K562 (cell line): ENCODE data around the gene UBE2N. TPM values are rescaled to one million over a fixed set of nuclear protein-coding genes. Genes with fewer than 3 reads are reported as not detected.

Experiments used
- ATF7 ChIP-seq: fragments of 450-650 bp; IDR thresholded peaks from 2 replicates; pipeline ENCODE4 v1.7.1; 2014; ENCODE audit warnings: mild to moderate bottlenecking, moderate library complexity
- CEBPG ChIP-seq, 3 experiments: fragments of 200-800 bp in 1 of 3; sonication (Bioruptor generic) in 1 of 3; sonication (generic) in 1 of 3; formaldehyde crosslinking in 1 of 3; IDR thresholded peaks in 2 of 3; conservative IDR thresholded peaks in 1 of 3; 2 replicates each; pipeline versions ENCODE4 v1.6.1 to v1.8.0; 2016 to 2022; ENCODE audit warnings: missing compliant biosample characterization in 2 of 3, missing genetic modification characterization in 2 of 3, mild to moderate bottlenecking in 1 of 3, missing genetic modification reagents in 1 of 3
- CGGBP1 ChIP-seq: fragments of 250-450 bp; sonication (Bioruptor Pico); IDR thresholded peaks from 2 replicates; pipeline ENCODE4 v1.9.0; 2021; ENCODE audit warnings: mild to moderate bottlenecking
- CHD1 ChIP-seq: fragments of 200-600 bp; sonication (generic); IDR thresholded peaks from one replicate; pipeline ENCODE4 v1.6.1; 2012; ENCODE audit warnings: mild to moderate bottlenecking, moderate library complexity, low read length, inconsistent platforms
- CREM ChIP-seq: IDR thresholded peaks from 2 replicates; pipeline ENCODE4 v1.6.1; 2014; ENCODE audit warnings: antibody characterized with exemption, low read depth
- CXXC5 ChIP-seq: fragments of 250-450 bp; sonication (Bioruptor Pico); IDR thresholded peaks from 2 replicates; pipeline ENCODE4 v1.8.0; 2022; ENCODE audit warnings: inconsistent platforms, mild to moderate bottlenecking, moderate library complexity
- ETV1 ChIP-seq: fragments of 450-650 bp; conservative IDR thresholded peaks from 2 replicates; pipeline ENCODE4 v1.6.1; 2016; ENCODE audit warnings: missing genetic modification characterization, control low read depth, low read depth, missing compliant biosample characterization
- GTF2E2 ChIP-seq: fragments of 200-800 bp; sonication (Bioruptor generic); IDR thresholded peaks from 2 replicates; pipeline ENCODE4 v1.6.1; 2016; ENCODE audit warnings: missing genetic modification characterization, missing compliant biosample characterization
- MIER1 ChIP-seq: fragments of 450-650 bp; IDR thresholded peaks from 2 replicates; pipeline ENCODE4 v1.6.1; 2016; ENCODE audit warnings: antibody characterized with exemption, mild to moderate bottlenecking, low read depth
- NFIC ChIP-seq: fragments of 450-650 bp; IDR thresholded peaks from 2 replicates; pipeline ENCODE4 v1.6.1; 2017; ENCODE audit warnings: mild to moderate bottlenecking, inconsistent platforms
- NONO ChIP-seq, 2 experiments: fragments of 200-400 bp in 1 of 2; fragments of 450-650 bp in 1 of 2; formaldehyde crosslinking in 1 of 2; IDR thresholded peaks; 2 replicates each; pipeline ENCODE4 v1.6.1; 2017; ENCODE audit warnings: low read depth in 2 of 2, mild to moderate bottlenecking in 2 of 2, moderate library complexity in 2 of 2, low read length in 1 of 2
- NR2F6 ChIP-seq: fragments of 450-650 bp; formaldehyde crosslinking; IDR thresholded peaks from 2 replicates; pipeline ENCODE4 v1.4.0; 2020; ENCODE audit warnings: mild to moderate bottlenecking
- NRF1 ChIP-seq, 2 experiments: fragments of 450-650 bp; IDR thresholded peaks in 1 of 2; conservative IDR thresholded peaks in 1 of 2; 2 replicates each; pipeline ENCODE4 v1.6.1; 2014; ENCODE audit warnings: mild to moderate bottlenecking in 2 of 2
- PHF8 ChIP-seq: fragments of 200-600 bp; sonication (generic); IDR thresholded peaks from 2 replicates; pipeline ENCODE4 v1.6.1; 2012; ENCODE audit warnings: mixed run types, mild to moderate bottlenecking, inconsistent platforms, low read length, moderate library complexity, borderline replicate concordance
- POLR2AphosphoS5 ChIP-seq: IDR thresholded peaks from 2 replicates; pipeline ENCODE4 v1.6.1; 2011; ENCODE audit warnings: mild to moderate bottlenecking, low read depth, low read length, moderate library complexity; ENCODE audit not compliant: control insufficient read depth, insufficient read depth
- PTTG1 ChIP-seq: fragments of 450-650 bp; IDR thresholded peaks from 2 replicates; pipeline ENCODE4 v1.6.1; 2016; ENCODE audit warnings: low read depth, mild to moderate bottlenecking, missing genetic modification characterization, missing compliant biosample characterization
- RBM25 ChIP-seq: fragments of 200-400 bp; formaldehyde crosslinking; IDR thresholded peaks from 2 replicates; pipeline ENCODE4 v1.6.1; 2018; ENCODE audit warnings: low read length, low read depth, moderate library complexity; ENCODE audit not compliant: severe bottlenecking
- SMAD1 ChIP-seq: fragments of 150-350 bp; IDR thresholded peaks from 2 replicates; pipeline ENCODE4 v1.6.1; 2014; ENCODE audit warnings: low read length, low read depth; ENCODE audit not compliant: partially characterized antibody
- SMAD3 ChIP-seq: fragments of 450-650 bp; formaldehyde crosslinking; conservative IDR thresholded peaks from 2 replicates; pipeline ENCODE4 v1.4.0; 2020; ENCODE audit warnings: mild to moderate bottlenecking
- SMARCA5 ChIP-seq: fragments of 450-650 bp; IDR thresholded peaks from 2 replicates; pipeline ENCODE4 v1.6.1; 2016
- SMARCC2 ChIP-seq: fragments of 450-650 bp; IDR thresholded peaks from 2 replicates; pipeline ENCODE4 v1.6.1; 2017; ENCODE audit warnings: antibody characterized with exemption, moderate library complexity, mild to moderate bottlenecking, low read depth
- TAF1 ChIP-seq: IDR thresholded peaks from 2 replicates; pipeline ENCODE4 v1.6.1; 2011; ENCODE audit warnings: mild to moderate bottlenecking, low read length, moderate library complexity; ENCODE audit not compliant: insufficient read depth, control insufficient read depth, severe bottlenecking; ENCODE audit errors: extremely low read depth
- TEAD4 ChIP-seq, 2 experiments: sonication (generic) in 1 of 2; formaldehyde crosslinking in 1 of 2; IDR thresholded peaks; 2 replicates each; pipeline versions ENCODE4 v1.6.1 to v1.8.0; 2012 to 2022; ENCODE audit warnings: borderline replicate concordance in 1 of 2, inconsistent platforms in 1 of 2, low read length in 1 of 2, mild to moderate bottlenecking in 1 of 2, missing genetic modification reagents in 1 of 2
- TOE1 ChIP-seq, 2 experiments: fragments of 450-650 bp in 1 of 2; sonication (generic) in 1 of 2; formaldehyde crosslinking in 1 of 2; IDR thresholded peaks; 2 replicates each; pipeline versions ENCODE4 v1.7.1 to v1.8.0; 2016 to 2022; ENCODE audit warnings: borderline replicate concordance in 2 of 2, mild to moderate bottlenecking in 2 of 2, antibody characterized with exemption in 1 of 2, inconsistent platforms in 1 of 2, low read depth in 1 of 2, missing genetic modification reagents in 1 of 2, moderate library complexity in 1 of 2
- ZC3H11A ChIP-seq: IDR thresholded peaks from 2 replicates; pipeline ENCODE4 v1.6.1; 2012; ENCODE audit warnings: low read depth, low read length, improper control_type of control experiment
- ZFX ChIP-seq: sonication (generic); formaldehyde crosslinking; IDR thresholded peaks from 2 replicates; pipeline ENCODE4 v1.8.0; 2022; ENCODE audit warnings: mild to moderate bottlenecking, missing genetic modification reagents, moderate library complexity
- ZSCAN29 ChIP-seq: fragments of 450-650 bp; IDR thresholded peaks from 2 replicates; pipeline ENCODE4 v1.6.1; 2017
- polyA plus RNA-seq, 8 experiments: library from polyadenylated mRNA; depleted of rRNA in 4 of 8; stranded (reverse) in 5 of 8; unstranded in 3 of 8; fragments of >200 nt; fragmentation: Nextera tagmentation in 2 of 8; fragmentation: Illumina TruSeq in 1 of 8; extraction: Ambion mirVana in 2 of 8; extraction: Trizol in 1 of 8; gene quantifications; 2 replicates each; pipeline versions ENCODE4 v1.2.1 to v1.2.3, GENCODE V29; 2011 to 2014; ENCODE audit warnings: inconsistent platforms in 1 of 8, missing spikeins in 1 of 8
- total RNA-seq, 7 experiments: library from RNA; depleted of rRNA in 6 of 7; stranded (reverse); fragments of >200 nt in 6 of 7; fragmentation: Illumina TruSeq in 2 of 7; extraction: Trizol in 2 of 7; gene quantifications; 2 replicates each; pipeline versions ENCODE4 v1.2.1 to v1.2.3, GENCODE V29; 2011 to 2021; ENCODE audit warnings: low replicate concordance in 1 of 7

UBE2N gene
- total and polyA plus RNA-seq, 9 of the 15 experiments (the other 6 are each of a cell fraction or from before 2014, with no cell fraction given): 189 to 826 (median 260) TPM

GRCh38 chr12:93377252-93378195 lies 64.2 kb downstream of the UBE2N start, which contains the start of gene NUDT4 (continued):
- TF ChIP-seq ETV1 (tag) (no peak), SMAD3 (CRISPR knock-in tag) (0 out of 2 replicates have a peak, but pooled peaks have one; percentile 43), SMARCA5 (no peak), NRF1 (conservative IDR thresholded peaks at IDR 0.05 in 1 of 2, IDR thresholded peaks at IDR 0.05 in 1 of 2) (peak; percentile 90 to 91), CEBPG (CRISPR knock-in tag; IDR thresholded peaks at IDR 0.05) (0 out of 2 replicates have a peak, but pooled peaks have one; percentile 5), CEBPG (tag; conservative IDR thresholded peaks at IDR 0.05 in 1 of 2, IDR thresholded peaks at IDR 0.05 in 1 of 2) (no peak), SMAD1 (peak; percentile 43), TOE1 (IDR thresholded peaks at IDR 0.05; ENCODE audit: borderline replicate concordance) (peak; percentile 64; the same call in 1 of the 2 replicates), TOE1 (CRISPR knock-in tag; IDR thresholded peaks at IDR 0.05; ENCODE audit: borderline replicate concordance, low read depth) (0 out of 2 replicates have a peak, but pooled peaks have one; percentile 21), TEAD4 (IDR thresholded peaks at IDR 0.05; ENCODE audit: low read length) (0 out of 2 replicates have a peak, but pooled peaks have one; percentile 10), TEAD4 (CRISPR knock-in tag; IDR thresholded peaks at IDR 0.05; ENCODE audit: borderline replicate concordance) (no peak), NONO (IDR thresholded peaks at IDR 0.05; ENCODE audit: low read depth in 2 of 2, low read length in 1 of 2) (peak in 1 of 2 experiments; percentile 69; a peak in 2 of 4 replicates), CREM (0 out of 2 replicates have a peak, but pooled peaks have one; percentile 23), MIER1 (no peak), ZC3H11A (no peak), CXXC5 (CRISPR knock-in tag) (peak; percentile 74), TAF1 (peak; percentile 89), ATF7 (peak; percentile 22; the same call in 1 of the 2 replicates), POLR2AphosphoS5 (peak; percentile 79), ZSCAN29 (peak; percentile 99), RBM25 (no peak), CGGBP1 (CRISPR knock-in tag) (peak; percentile 5; the same call in 1 of the 2 replicates), NR2F6 (CRISPR knock-in tag) (no peak), PHF8 (peak; percentile 58; the same call in 1 of the 2 replicates), SMARCC2 (peak; percentile 38; the same call in 1 of the 2 replicates), PTTG1 (peak; percentile 46; the same call in 1 of the 2 replicates), ZFX (CRISPR knock-in tag) (peak; percentile 69), GTF2E2 (tag) (peak; percentile 88), CHD1 (no peak), NFIC (peak; percentile 79)
